Measurements from ENCODE around the gene GPI. TPM values are rescaled to one million over a fixed set of nuclear protein-coding genes. Genes with fewer than 3 reads are reported as not detected.

The GPI gene
- total RNA-seq (100 to 1,000 TPM in 6 of 7 donors, 10 to 100 TPM in 1; 70.1 to 187 (median 128) TPM), polyA plus RNA-seq (100 to 1,000 TPM in 1 of 2 donors, 10 to 100 TPM in 1; 71.4 to 123 TPM)
- long read RNA-seq, donor 1, full-length matches to known transcripts, result 479 of 572 reads
- long read RNA-seq, donor 1, partial matches to known transcripts, result 58 of 572 reads
- long read RNA-seq, donor 1, other reads (novel, unspliced or antisense), result 35 of 572 reads
- long read RNA-seq, donor 2, full-length matches to known transcripts, result 50 of 55 reads
- long read RNA-seq, donor 2, partial matches to known transcripts, result 5 of 55 reads
- long read RNA-seq, donor 2, other reads (novel, unspliced or antisense), result 0 of 55 reads
- long read RNA-seq, donor 3, full-length matches to known transcripts, result 199 of 249 reads
- long read RNA-seq, donor 3, partial matches to known transcripts, result 36 of 249 reads
- long read RNA-seq, donor 3, other reads (novel, unspliced or antisense), result 14 of 249 reads

DNA sequence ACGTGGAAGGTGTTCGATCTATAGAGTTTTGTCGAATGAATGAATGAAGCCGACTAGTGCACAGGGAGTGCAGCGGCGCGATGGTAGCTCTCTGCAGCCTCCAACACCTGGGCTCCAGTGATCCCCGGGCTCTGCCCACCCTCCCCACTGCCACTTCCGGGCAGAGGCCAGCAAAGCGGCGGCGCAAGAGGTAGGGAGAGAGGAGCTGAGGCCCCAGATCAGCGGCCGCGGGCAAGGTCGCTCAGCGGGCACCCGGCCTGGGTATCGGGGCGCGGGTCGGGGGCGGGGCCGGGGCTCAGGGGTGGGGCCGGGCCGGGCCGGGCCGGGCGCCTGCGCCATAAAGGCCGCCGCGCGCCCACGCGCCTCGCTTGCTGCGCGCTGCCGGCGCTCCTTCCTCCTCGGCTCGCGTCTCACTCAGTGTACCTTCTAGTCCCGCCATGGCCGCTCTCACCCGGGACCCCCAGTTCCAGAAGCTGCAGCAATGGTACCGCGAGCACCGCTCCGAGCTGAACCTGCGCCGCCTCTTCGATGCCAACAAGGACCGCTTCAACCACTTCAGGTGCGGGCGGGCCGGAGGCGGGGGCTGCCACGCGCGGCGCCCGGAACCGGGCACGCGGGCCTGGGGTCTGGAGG lies at the start of gene GPI:
GPI (plus strand) TSS at position 367 of the 633 bp plus-strand sequence; CDS start at position 438, 71 bp downstream.
- H3K4me3 ChIP-seq, result peak within 1 kb of the TSS; percentile 67
- no peaks in the 10 kb centered on the region for H3K9me3 ChIP-seq
- H3K27ac ChIP-seq, result peak within 1 kb of the TSS; percentile 31 to 43
- H3K4me1 ChIP-seq (ENCODE audit: insufficient read depth), result peaks cover 14% of the 10 kb centered on the region
- H3K36me3 ChIP-seq, result no peaks in the 10 kb centered on the region
- intact Hi-C loops (cut with DNase I), result loop anchor here in 1 of 4 donors (10.0 kb wide), 1 partner anchor 120 kb away; the partner anchor contains the start of gene WTIP
- H3K27me3 ChIP-seq, result no peaks in the 10 kb centered on the region
- TF ChIP-seq, protein P1, sequence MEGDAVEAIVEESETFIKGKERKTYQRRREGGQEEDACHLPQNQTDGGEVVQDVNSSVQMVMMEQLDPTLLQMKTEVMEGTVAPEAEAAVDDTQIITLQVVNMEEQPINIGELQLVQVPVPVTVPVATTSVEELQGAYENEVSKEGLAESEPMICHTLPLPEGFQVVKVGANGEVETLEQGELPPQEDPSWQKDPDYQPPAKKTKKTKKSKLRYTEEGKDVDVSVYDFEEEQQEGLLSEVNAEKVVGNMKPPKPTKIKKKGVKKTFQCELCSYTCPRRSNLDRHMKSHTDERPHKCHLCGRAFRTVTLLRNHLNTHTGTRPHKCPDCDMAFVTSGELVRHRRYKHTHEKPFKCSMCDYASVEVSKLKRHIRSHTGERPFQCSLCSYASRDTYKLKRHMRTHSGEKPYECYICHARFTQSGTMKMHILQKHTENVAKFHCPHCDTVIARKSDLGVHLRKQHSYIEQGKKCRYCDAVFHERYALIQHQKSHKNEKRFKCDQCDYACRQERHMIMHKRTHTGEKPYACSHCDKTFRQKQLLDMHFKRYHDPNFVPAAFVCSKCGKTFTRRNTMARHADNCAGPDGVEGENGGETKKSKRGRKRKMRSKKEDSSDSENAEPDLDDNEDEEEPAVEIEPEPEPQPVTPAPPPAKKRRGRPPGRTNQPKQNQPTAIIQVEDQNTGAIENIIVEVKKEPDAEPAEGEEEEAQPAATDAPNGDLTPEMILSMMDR (IDR thresholded peaks at IDR 0.05), result no peak
- 0 to 2% (median 1%) methylated on average over 38 to 67 of the region's 67 CpGs for WGBS, 3 donors
- peak; percentile 39 to 67 (median 58) for DNase-seq

DNA sequence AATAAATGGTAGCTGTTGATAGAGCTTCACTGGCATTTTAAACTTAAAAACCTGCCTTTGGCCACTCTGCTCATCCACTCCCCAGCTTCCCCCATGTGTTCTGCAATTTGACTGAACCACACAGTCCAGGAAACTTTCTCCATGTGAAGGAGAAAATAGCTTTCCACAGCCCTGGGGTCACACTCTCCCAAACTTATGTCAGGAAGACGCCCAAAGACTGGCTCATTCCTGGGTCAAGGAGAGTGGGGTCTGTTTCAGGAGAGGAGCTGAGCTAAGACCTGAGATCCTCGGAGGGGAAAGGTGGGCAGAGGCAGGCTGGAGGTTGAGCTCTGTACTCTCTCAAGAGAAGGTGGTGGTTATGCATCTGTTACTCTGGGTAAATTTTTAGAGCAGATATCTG lies 48.7 kb upstream of the GPI start:
- H3K4me3 ChIP-seq, result no peak overlapping the region
- H3K27me3 ChIP-seq, result no peaks in the 10 kb centered on the region
- DNase-seq, result no peak
- peaks cover 19% of the 10 kb centered on the region for H3K4me1 ChIP-seq (ENCODE audit: insufficient read depth)
- WGBS, 3 donors, result 40 to 63% (median 40%) methylated on average over 2 of the region's 2 CpGs
- no peaks in the 10 kb centered on the region for H3K9me3 ChIP-seq
- intact Hi-C loops (cut with DNase I), result no loop called here
- H3K27ac ChIP-seq, result no peak overlapping the region
- TF ChIP-seq, protein P1 (IDR thresholded peaks at IDR 0.05), result no peak
- no peak for TF ChIP-seq POLR2A (IDR thresholded peaks at IDR 0.05)
- no peak for TF ChIP-seq EP300 (IDR thresholded peaks at IDR 0.05)
- no peaks in the 10 kb centered on the region for H3K36me3 ChIP-seq

DNA sequence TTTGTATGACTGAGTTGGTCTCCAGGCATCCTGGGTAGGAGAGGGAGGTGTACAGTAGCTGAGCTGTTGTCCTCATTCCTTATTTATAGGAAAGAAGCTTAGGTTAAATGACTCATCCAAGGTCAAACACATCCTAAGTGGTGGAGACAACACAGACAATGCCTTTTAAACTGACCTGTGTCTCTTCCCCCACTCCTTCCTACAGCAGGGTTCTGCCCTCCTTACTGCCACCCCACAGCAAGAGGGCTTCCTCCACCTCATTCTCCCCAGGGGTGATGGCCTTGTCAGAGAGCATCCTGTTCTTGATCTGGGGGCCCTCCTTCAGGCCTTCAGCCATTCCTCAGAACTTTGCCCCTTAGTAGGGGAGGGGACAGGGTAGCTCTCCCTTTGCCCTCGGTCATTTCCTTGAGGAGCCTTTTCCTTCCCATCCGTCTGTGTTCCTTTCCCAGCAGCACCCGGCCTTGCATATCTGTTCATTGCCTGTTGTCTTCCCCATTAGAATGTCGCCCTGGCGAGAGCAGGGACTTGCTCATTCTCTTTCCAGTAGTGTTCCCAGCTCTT lies 48.2 kb upstream of the GPI start:
- no peak for DNase-seq
- H3K27ac ChIP-seq, result no peak overlapping the region

More for the DNA sequence above, 48.2 kb upstream of the GPI start:
- 78 to 91% (median 87%) methylated on average over 5 of the region's 5 CpGs for WGBS, 3 donors
- H3K4me3 ChIP-seq, result no peak overlapping the region
- TF ChIP-seq, protein P1 (IDR thresholded peaks at IDR 0.05), result no peak
- TF ChIP-seq POLR2A (IDR thresholded peaks at IDR 0.05) (no peak), EP300 (IDR thresholded peaks at IDR 0.05) (no peak)
- intact Hi-C loops (cut with DNase I), result no loop called here
- peaks cover 19% of the 10 kb centered on the region for H3K4me1 ChIP-seq (ENCODE audit: insufficient read depth)
- H3K36me3 ChIP-seq, result no peaks in the 10 kb centered on the region
- no peaks in the 10 kb centered on the region for H3K27me3 ChIP-seq
- H3K9me3 ChIP-seq, result no peaks in the 10 kb centered on the region

Data from ovary (tissue), 10 donors.